HEK293 (cell line): ENCODE results near the gene CCM2.

Source experiments
- CTCF ChIA-PET: fragments of 350-600 bp; formaldehyde crosslinking; extraction: SDS; loops from one replicate; lab custom pipeline; 2021; ENCODE audit warnings: antibody characterized with exemption; lab: Yijun Ruan, JAX
- POLR2A ChIA-PET: fragments of 300-600 bp; formaldehyde crosslinking; extraction: SDS; loops from one replicate; lab custom pipeline; 2020; ENCODE audit warnings: antibody characterized with exemption, inconsistent platforms; lab: Yijun Ruan, JAX
- H3K27ac ChIP-seq: fragments of 200-500 bp; sonication (Bioruptor generic); 2 replicates; pipeline ENCODE4 v1.5.1; 2014; ENCODE audit warnings: low read depth, low read length, control low read depth, inconsistent platforms; ENCODE audit errors: extremely low read depth
- H3K36me3 ChIP-seq, 2 experiments: fragments of 200-500 bp in 1 of 2; sonication (Bioruptor generic) in 1 of 2; 1 replicate in 1 of 2; 2 replicates in 1 of 2; pipeline ENCODE4 v1.5.1; 2014 to 2017; ENCODE audit warnings: inconsistent platforms in 2 of 2, low read length in 2 of 2; ENCODE audit not compliant: control insufficient read depth in 2 of 2, insufficient read depth in 1 of 2
- H3K4me1 ChIP-seq: fragments of 200-500 bp; sonication (Bioruptor generic); 2 replicates; pipeline ENCODE4 v1.5.1; 2014; ENCODE audit warnings: mild to moderate bottlenecking, low read length, inconsistent platforms; ENCODE audit not compliant: control insufficient read depth, insufficient read depth
- H3K4me3 ChIP-seq: 2 replicates; pipeline ENCODE4 v1.5.1; 2011; ENCODE audit warnings: low read depth, mild to moderate bottlenecking, control low read depth, low read length, moderate library complexity
- H3K9me3 ChIP-seq: fragments of 200-500 bp; sonication (Bioruptor generic); 2 replicates; pipeline ENCODE4 v1.5.1; 2014; ENCODE audit warnings: low read depth, low read length, inconsistent platforms; ENCODE audit not compliant: control insufficient read depth, insufficient read depth
- GLI2 ChIP-seq: fragments of 450-650 bp; formaldehyde crosslinking; IDR thresholded peaks from 2 replicates; pipeline ENCODE4; 2017; ENCODE audit warnings: missing biosample characterization, missing genetic modification characterization, low read depth, borderline replicate concordance
- SALL2 ChIP-seq: fragments of 450-650 bp; formaldehyde crosslinking; IDR thresholded peaks from 2 replicates; pipeline ENCODE4 v1.5.0; 2017; ENCODE audit warnings: missing biosample characterization, mild to moderate bottlenecking, missing genetic modification characterization, borderline replicate concordance
- SCRT2 ChIP-seq: fragments of 450-650 bp; formaldehyde crosslinking; IDR thresholded peaks from 2 replicates; pipeline ENCODE4 v1.5.1; 2016; ENCODE audit warnings: missing biosample characterization, missing genetic modification characterization
- ZBTB7A ChIP-seq: fragments of 450-650 bp; formaldehyde crosslinking; IDR thresholded peaks from 2 replicates; pipeline ENCODE4 v1.5.1; 2016; ENCODE audit warnings: low read depth, missing biosample characterization, missing genetic modification characterization
- ZNF140 ChIP-seq: fragments of 450-650 bp; formaldehyde crosslinking; IDR thresholded peaks from 2 replicates; pipeline ENCODE4 v1.5.1; 2016; ENCODE audit warnings: missing biosample characterization, missing genetic modification characterization
- ZNF16 ChIP-seq: fragments of 450-650 bp; formaldehyde crosslinking; IDR thresholded peaks from 2 replicates; pipeline ENCODE4 v1.5.1; 2016; ENCODE audit warnings: low read depth, missing biosample characterization, missing genetic modification characterization
- ZNF341 ChIP-seq: fragments of 450-650 bp; formaldehyde crosslinking; IDR thresholded peaks from 2 replicates; pipeline ENCODE4; 2016; ENCODE audit warnings: low read depth, missing biosample characterization, missing genetic modification characterization
- ZNF549 ChIP-seq: fragments of 450-650 bp; IDR thresholded peaks from 2 replicates; pipeline ENCODE4 v1.5.1; 2018; ENCODE audit warnings: missing biosample characterization, missing genetic modification characterization, mild to moderate bottlenecking, inconsistent platforms, moderate library complexity
- ZNF560 ChIP-seq: fragments of 450-650 bp; formaldehyde crosslinking; IDR thresholded peaks from 2 replicates; pipeline ENCODE4 v1.5.1; 2017; ENCODE audit warnings: missing biosample characterization, missing genetic modification characterization, borderline replicate concordance
- ZXDB ChIP-seq: fragments of 450-650 bp; formaldehyde crosslinking; IDR thresholded peaks from 2 replicates; pipeline ENCODE4 v1.5.1; 2016; ENCODE audit warnings: missing biosample characterization, missing genetic modification characterization
- TF ChIP-seq, protein P1 (sequence below): fragments of 450-650 bp; formaldehyde crosslinking; conservative IDR thresholded peaks from 2 replicates; pipeline ENCODE4 v1.5.1; 2016; ENCODE audit warnings: low read depth, missing biosample characterization, missing genetic modification characterization
- TF ChIP-seq, protein P2 (sequence below): fragments of 450-650 bp; formaldehyde crosslinking; IDR thresholded peaks from 2 replicates; pipeline ENCODE4 v1.5.1; 2016; ENCODE audit warnings: missing biosample characterization, missing genetic modification characterization
- TF ChIP-seq, protein P3 (sequence below): fragments of 450-650 bp; formaldehyde crosslinking; IDR thresholded peaks from 2 replicates; pipeline ENCODE4 v1.5.1; 2016; ENCODE audit warnings: missing biosample characterization, missing genetic modification characterization
- TF ChIP-seq, protein P4 (sequence below): fragments of 450-650 bp; formaldehyde crosslinking; IDR thresholded peaks from 2 replicates; pipeline ENCODE4 v1.5.1; 2016; ENCODE audit warnings: missing biosample characterization, missing genetic modification characterization, borderline replicate concordance
- TF ChIP-seq, protein P5 (sequence below): fragments of 450-650 bp; formaldehyde crosslinking; IDR thresholded peaks from 2 replicates; pipeline ENCODE4 v1.5.1; 2016; ENCODE audit warnings: missing biosample characterization, missing genetic modification characterization
- TF ChIP-seq, protein P6 (sequence below): fragments of 450-650 bp; formaldehyde crosslinking; IDR thresholded peaks from 2 replicates; pipeline ENCODE4 v1.5.1; 2016; ENCODE audit warnings: missing biosample characterization, missing genetic modification characterization
- TF ChIP-seq, protein P7 (sequence below): fragments of 450-650 bp; IDR thresholded peaks from 2 replicates; pipeline ENCODE4 v1.5.1; 2018; ENCODE audit warnings: missing biosample characterization, mild to moderate bottlenecking, missing genetic modification characterization

CCM2 gene

DNA sequence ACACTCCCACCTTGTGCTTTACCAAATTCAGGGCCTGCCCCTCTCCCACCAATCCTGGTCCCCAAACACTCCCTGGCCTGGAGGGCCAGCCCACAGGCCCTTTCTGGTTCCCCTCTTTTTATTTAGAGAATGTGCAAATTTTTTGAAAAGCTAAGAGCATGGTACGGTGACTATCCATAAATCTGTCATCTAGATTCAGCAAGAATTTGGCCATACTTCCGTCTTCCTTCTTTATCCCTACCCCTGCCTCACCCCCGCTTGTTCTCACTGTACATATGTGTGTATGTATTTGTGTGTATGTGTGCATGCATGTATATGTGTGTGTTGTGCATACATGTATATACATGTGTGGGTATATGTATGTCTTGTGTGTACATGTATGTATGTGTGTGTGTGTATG lies 119.5 kb downstream of the CCM2 start (continued):
- TF ChIP-seq, protein P1, sequence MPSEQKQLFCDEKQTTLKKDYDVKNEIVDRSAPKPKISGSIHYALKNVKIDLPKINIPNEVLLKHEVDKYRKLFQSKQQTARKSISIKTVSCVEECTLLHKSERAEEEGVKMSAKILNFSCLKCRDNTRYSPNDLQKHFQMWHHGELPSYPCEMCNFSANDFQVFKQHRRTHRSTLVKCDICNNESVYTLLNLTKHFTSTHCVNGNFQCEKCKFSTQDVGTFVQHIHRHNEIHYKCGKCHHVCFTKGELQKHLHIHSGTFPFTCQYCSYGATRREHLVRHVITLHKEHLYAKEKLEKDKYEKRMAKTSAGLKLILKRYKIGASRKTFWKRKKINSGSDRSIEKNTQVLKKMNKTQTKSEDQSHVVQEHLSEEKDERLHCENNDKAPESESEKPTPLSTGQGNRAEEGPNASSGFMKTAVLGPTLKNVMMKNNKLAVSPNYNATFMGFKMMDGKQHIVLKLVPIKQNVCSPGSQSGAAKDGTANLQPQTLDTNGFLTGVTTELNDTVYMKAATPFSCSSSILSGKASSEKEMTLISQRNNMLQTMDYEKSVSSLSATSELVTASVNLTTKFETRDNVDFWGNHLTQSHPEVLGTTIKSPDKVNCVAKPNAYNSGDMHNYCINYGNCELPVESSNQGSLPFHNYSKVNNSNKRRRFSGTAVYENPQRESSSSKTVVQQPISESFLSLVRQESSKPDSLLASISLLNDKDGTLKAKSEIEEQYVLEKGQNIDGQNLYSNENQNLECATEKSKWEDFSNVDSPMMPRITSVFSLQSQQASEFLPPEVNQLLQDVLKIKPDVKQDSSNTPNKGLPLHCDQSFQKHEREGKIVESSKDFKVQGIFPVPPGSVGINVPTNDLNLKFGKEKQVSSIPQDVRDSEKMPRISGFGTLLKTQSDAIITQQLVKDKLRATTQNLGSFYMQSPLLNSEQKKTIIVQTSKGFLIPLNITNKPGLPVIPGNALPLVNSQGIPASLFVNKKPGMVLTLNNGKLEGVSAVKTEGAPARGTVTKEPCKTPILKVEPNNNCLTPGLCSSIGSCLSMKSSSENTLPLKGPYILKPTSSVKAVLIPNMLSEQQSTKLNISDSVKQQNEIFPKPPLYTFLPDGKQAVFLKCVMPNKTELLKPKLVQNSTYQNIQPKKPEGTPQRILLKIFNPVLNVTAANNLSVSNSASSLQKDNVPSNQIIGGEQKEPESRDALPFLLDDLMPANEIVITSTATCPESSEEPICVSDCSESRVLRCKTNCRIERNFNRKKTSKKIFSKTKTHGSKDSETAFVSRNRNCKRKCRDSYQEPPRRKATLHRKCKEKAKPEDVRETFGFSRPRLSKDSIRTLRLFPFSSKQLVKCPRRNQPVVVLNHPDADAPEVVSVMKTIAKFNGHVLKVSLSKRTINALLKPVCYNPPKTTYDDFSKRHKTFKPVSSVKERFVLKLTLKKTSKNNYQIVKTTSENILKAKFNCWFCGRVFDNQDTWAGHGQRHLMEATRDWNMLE (tag by site-specific recombination): no peak
- no peak for TF ChIP-seq GLI2 (tag by site-specific recombination)
- no peak for TF ChIP-seq ZNF341 (tag by site-specific recombination)
- no peak for TF ChIP-seq ZXDB (tag by site-specific recombination)
- no peak for TF ChIP-seq ZNF140 (tag by site-specific recombination)
- TF ChIP-seq SCRT2: no peak
- TF ChIP-seq, protein P2, sequence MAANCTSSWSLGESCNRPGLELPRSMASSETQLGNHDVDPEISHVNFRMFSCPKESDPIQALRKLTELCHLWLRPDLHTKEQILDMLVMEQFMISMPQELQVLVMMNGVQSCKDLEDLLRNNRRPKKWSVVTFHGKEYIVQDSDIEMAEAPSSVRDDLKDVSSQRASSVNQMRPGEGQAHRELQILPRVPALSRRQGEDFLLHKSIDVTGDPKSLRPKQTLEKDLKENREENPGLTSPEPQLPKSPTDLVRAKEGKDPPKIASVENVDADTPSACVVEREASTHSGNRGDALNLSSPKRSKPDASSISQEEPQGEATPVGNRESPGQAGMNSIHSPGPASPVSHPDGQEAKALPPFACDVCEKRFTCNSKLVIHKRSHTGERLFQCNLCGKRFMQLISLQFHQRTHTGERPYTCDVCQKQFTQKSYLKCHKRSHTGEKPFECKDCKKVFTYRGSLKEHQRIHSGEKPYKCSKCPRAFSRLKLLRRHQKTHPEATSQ (tag by site-specific recombination): no peak
- no peak for TF ChIP-seq SALL2 (tag by site-specific recombination)
- no peak for TF ChIP-seq ZNF560
- no peak for TF ChIP-seq ZNF549
- no peak for TF ChIP-seq ZBTB7A (tag by site-specific recombination)
- TF ChIP-seq, protein P3, sequence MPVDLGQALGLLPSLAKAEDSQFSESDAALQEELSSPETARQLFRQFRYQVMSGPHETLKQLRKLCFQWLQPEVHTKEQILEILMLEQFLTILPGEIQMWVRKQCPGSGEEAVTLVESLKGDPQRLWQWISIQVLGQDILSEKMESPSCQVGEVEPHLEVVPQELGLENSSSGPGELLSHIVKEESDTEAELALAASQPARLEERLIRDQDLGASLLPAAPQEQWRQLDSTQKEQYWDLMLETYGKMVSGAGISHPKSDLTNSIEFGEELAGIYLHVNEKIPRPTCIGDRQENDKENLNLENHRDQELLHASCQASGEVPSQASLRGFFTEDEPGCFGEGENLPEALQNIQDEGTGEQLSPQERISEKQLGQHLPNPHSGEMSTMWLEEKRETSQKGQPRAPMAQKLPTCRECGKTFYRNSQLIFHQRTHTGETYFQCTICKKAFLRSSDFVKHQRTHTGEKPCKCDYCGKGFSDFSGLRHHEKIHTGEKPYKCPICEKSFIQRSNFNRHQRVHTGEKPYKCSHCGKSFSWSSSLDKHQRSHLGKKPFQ (tag by site-specific recombination): no peak

DNA sequence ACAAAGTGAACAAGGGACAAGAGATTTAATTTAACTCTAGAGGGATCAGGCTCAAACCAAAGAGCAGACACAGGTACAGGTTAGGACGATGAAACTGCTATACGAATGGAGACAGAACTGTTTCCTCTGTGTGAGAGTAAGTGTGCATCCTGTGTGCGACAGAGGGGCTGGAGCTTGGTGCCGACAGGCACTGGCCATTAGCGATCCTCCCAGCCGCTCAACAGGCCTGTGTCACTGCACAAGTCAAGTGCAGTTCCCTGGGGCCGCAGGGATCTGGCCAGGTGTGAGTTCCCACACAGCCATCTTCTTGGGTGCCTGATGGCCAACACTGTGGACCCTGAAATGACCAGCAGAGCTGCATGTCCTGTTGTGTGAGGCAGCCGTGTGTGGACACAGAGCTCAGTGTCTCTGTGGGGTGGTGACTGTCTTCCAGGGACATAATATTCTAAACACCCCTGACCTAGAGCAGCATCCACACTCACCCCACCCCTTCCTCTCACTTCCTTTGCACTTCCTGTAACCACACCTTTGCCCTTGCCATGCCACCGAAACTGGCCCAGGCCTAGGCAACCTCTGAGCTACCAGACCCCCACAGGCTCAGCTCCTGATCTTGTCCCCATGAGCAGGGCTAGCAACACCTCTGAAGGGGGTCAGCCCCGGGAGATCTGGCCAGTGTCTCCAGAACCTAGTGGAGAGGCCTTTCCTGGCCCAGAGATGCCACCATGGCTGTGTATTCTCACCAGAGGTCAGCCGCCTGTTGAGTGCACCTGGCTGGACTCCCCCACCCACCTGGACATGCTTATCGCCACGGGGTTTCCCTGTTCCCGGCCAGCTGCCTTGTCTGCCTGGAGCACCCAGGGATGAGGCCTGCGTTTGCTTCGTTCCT lies 123.2 kb downstream of the CCM2 start:
- Histone ChIP-seq H3K4me1 (no peaks in the 10 kb centered on the region), H3K27ac (no peak overlapping the region), H3K9me3 (no peaks in the 10 kb centered on the region), H3K4me3 (no peak overlapping the region), H3K36me3 (no peaks in the 10 kb centered on the region)
- ChIA-PET POLR2A (interaction anchor here (1.9 kb wide), 1 partner anchor 12 kb away, joined by 5 read pairs; the partner anchor contains the start of gene TBRG4), CTCF (interaction anchor here (3.1 kb wide), 1 partner anchor 12 kb away, joined by 11 read pairs; no protein-coding TSS in a partner anchor)
- no peak for TF ChIP-seq ZNF549
- TF ChIP-seq, protein P4, sequence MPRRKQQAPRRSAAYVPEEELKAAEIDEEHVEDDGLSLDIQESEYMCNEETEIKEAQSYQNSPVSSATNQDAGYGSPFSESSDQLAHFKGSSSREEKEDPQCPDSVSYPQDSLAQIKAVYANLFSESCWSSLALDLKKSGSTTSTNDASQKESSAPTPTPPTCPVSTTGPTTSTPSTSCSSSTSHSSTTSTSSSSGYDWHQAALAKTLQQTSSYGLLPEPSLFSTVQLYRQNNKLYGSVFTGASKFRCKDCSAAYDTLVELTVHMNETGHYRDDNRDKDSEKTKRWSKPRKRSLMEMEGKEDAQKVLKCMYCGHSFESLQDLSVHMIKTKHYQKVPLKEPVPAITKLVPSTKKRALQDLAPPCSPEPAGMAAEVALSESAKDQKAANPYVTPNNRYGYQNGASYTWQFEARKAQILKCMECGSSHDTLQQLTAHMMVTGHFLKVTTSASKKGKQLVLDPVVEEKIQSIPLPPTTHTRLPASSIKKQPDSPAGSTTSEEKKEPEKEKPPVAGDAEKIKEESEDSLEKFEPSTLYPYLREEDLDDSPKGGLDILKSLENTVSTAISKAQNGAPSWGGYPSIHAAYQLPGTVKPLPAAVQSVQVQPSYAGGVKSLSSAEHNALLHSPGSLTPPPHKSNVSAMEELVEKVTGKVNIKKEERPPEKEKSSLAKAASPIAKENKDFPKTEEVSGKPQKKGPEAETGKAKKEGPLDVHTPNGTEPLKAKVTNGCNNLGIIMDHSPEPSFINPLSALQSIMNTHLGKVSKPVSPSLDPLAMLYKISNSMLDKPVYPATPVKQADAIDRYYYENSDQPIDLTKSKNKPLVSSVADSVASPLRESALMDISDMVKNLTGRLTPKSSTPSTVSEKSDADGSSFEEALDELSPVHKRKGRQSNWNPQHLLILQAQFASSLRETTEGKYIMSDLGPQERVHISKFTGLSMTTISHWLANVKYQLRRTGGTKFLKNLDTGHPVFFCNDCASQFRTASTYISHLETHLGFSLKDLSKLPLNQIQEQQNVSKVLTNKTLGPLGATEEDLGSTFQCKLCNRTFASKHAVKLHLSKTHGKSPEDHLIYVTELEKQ (tag by site-specific recombination): no peak
- TF ChIP-seq, protein P5, sequence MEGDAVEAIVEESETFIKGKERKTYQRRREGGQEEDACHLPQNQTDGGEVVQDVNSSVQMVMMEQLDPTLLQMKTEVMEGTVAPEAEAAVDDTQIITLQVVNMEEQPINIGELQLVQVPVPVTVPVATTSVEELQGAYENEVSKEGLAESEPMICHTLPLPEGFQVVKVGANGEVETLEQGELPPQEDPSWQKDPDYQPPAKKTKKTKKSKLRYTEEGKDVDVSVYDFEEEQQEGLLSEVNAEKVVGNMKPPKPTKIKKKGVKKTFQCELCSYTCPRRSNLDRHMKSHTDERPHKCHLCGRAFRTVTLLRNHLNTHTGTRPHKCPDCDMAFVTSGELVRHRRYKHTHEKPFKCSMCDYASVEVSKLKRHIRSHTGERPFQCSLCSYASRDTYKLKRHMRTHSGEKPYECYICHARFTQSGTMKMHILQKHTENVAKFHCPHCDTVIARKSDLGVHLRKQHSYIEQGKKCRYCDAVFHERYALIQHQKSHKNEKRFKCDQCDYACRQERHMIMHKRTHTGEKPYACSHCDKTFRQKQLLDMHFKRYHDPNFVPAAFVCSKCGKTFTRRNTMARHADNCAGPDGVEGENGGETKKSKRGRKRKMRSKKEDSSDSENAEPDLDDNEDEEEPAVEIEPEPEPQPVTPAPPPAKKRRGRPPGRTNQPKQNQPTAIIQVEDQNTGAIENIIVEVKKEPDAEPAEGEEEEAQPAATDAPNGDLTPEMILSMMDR: no peak
- no peak for TF ChIP-seq ZNF16 (tag by site-specific recombination)
- TF ChIP-seq, protein P6, sequence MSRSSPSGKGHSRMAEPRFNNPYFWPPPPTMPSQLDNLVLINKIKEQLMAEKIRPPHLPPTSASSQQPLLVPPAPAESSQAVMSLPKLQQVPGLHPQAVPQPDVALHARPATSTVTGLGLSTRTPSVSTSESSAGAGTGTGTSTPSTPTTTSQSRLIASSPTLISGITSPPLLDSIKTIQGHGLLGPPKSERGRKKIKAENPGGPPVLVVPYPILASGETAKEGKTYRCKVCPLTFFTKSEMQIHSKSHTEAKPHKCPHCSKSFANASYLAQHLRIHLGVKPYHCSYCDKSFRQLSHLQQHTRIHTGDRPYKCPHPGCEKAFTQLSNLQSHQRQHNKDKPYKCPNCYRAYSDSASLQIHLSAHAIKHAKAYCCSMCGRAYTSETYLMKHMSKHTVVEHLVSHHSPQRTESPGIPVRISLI: no peak
- TF ChIP-seq, protein P7, sequence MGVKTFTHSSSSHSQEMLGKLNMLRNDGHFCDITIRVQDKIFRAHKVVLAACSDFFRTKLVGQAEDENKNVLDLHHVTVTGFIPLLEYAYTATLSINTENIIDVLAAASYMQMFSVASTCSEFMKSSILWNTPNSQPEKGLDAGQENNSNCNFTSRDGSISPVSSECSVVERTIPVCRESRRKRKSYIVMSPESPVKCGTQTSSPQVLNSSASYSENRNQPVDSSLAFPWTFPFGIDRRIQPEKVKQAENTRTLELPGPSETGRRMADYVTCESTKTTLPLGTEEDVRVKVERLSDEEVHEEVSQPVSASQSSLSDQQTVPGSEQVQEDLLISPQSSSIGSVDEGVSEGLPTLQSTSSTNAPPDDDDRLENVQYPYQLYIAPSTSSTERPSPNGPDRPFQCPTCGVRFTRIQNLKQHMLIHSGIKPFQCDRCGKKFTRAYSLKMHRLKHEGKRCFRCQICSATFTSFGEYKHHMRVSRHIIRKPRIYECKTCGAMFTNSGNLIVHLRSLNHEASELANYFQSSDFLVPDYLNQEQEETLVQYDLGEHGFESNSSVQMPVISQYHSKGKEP (tag by site-specific recombination): no peak
